Measurements from ENCODE around the gene IGSF3.
"Not testable (repeated sequence)": the region's sequence is repeated elsewhere in the genome, so short reads cannot be mapped to it uniquely, and the experiment has no call there.

Gene IGSF3

GRCh38 chr1:116567790-116568661, 99.5 kb downstream of the IGSF3 start:
- TF ChIP-seq CTCF (conservative IDR thresholded peaks at IDR 0.05), result no peak
- no peak for TF ChIP-seq ZFX (IDR thresholded peaks at IDR 0.05)
- H3K27ac ChIP-seq, result no peak overlapping the region

GRCh38 chr1:116565222-116565621, 102.3 kb downstream of the IGSF3 start:
- H3K27ac ChIP-seq, result no peak overlapping the region
- no peak for TF ChIP-seq ZFX (IDR thresholded peaks at IDR 0.05)
- no peak for TF ChIP-seq CTCF (conservative IDR thresholded peaks at IDR 0.05)

GRCh38 chr1:116564426-116564825, 103.1 kb downstream of the IGSF3 start:
- TF ChIP-seq ZFX (IDR thresholded peaks at IDR 0.05), result no peak
- TF ChIP-seq CTCF (conservative IDR thresholded peaks at IDR 0.05), result no peak

GRCh38 chr1:116562465-116562864, 105.1 kb downstream of the IGSF3 start:
- not testable (repeated sequence) for H3K27ac ChIP-seq

More at GRCh38 chr1:116564426-116564825, 103.1 kb downstream of the IGSF3 start:
- H3K27ac ChIP-seq, result no peak overlapping the region

GRCh38 chr1:116561563-116561962, 106.0 kb downstream of the IGSF3 start:
- H3K27ac ChIP-seq, result no peak overlapping the region
- TF ChIP-seq ZFX (IDR thresholded peaks at IDR 0.05), result no peak

GRCh38 chr1:116560704-116561490, 106.6 kb downstream of the IGSF3 start:
- H3K27ac ChIP-seq, result no peak overlapping the region
- no peak for TF ChIP-seq CTCF (conservative IDR thresholded peaks at IDR 0.05)
- no peak for TF ChIP-seq ZFX (IDR thresholded peaks at IDR 0.05)

GRCh38 chr1:116559304-116559761, 108.2 kb downstream of the IGSF3 start:
- no peak overlapping the region for H3K27ac ChIP-seq
- TF ChIP-seq ZFX (IDR thresholded peaks at IDR 0.05) (no peak), CTCF (conservative IDR thresholded peaks at IDR 0.05) (no peak)

GRCh38 chr1:116558571-116558970, 109.0 kb downstream of the IGSF3 start:
- TF ChIP-seq CTCF (conservative IDR thresholded peaks at IDR 0.05) (no peak), ZFX (IDR thresholded peaks at IDR 0.05) (no peak)
- H3K27ac ChIP-seq, result no peak overlapping the region

Measured in C4-2B (cell line).